GM12878 (cell line): ENCODE measurements around the gene ADA. TPM values are rescaled to one million over a fixed set of nuclear protein-coding genes. Genes with fewer than 3 reads are reported as not detected.

Source experiments
- ATAC-seq: fragments of 200-7000 bp; cut with Tn5 transposase; 3 replicates; pipeline ENCODE4 v1.9.1; 2020; ENCODE audit warnings: mild to moderate bottlenecking, moderate library complexity
- BruUV-seq: library from RNA; stranded (reverse); fragments of 400-500 nt; replicated peaks from 2 replicates; lab custom pipeline; 2021; lab: Mats Ljungman, UMichigan
- CTCF ChIA-PET: fragments of 300-600 bp; sonication (Branson Sonifier 250); formaldehyde crosslinking; extraction: SDS; loops from one replicate; lab custom pipeline; 2021; ENCODE audit warnings: inconsistent platforms; lab: Yijun Ruan, JAX
- POLR2A ChIA-PET: fragments of 350-600 bp; formaldehyde crosslinking; extraction: SDS; loops from one replicate; lab custom pipeline; 2021; ENCODE audit warnings: inconsistent platforms; lab: Charles Lee
- RAD21 ChIA-PET: fragments of 300-600 bp; sonication (Branson Sonifier 250); formaldehyde crosslinking; loops from one replicate; lab custom pipeline; 2023; ENCODE audit warnings: antibody characterized with exemption; ENCODE audit not compliant: unreplicated experiment; lab: Charles Lee
- SMC1A ChIA-PET: fragments of 300-600 bp; sonication (Branson Sonifier 250); formaldehyde crosslinking; loops from one replicate; lab custom pipeline; 2023; ENCODE audit not compliant: unreplicated experiment, uncharacterized antibody; lab: Charles Lee
- DNase-seq: peaks from one replicate; pipeline ENCODE4 v3.0.0-alpha.2; 2011; ENCODE audit warnings: low read depth, low spot score
- FAIRE-seq: peaks from 3 replicates; lab custom pipeline; 2011; peaks lifted over from hg19 to GRCh38; lab: Jason Lieb, UNC
- H2AFZ ChIP-seq: 2 replicates; pipeline ENCODE4 v1.6.0; 2011; ENCODE audit warnings: low read depth, low read length, control low read depth; ENCODE audit not compliant: control insufficient read depth
- H3K27ac ChIP-seq: 2 replicates; pipeline ENCODE4 v1.5.1; 2011; ENCODE audit warnings: control low read depth; ENCODE audit not compliant: control insufficient read depth, insufficient read depth
- H3K27me3 ChIP-seq, 2 experiments: replicated peaks in 1 of 2; 2 replicates each; pipeline versions ENCODE4 v1.6.0 to v1.6.1; 2011; ENCODE audit warnings: low read length in 1 of 2; ENCODE audit not compliant: control insufficient read depth in 2 of 2, insufficient read depth in 2 of 2
- H3K36me3 ChIP-seq, 2 experiments: 2 replicates each; pipeline ENCODE4 v1.5.1; 2011; ENCODE audit warnings: low read length in 1 of 2; ENCODE audit not compliant: control insufficient read depth in 2 of 2, insufficient read depth in 2 of 2
- H3K4me1 ChIP-seq: 2 replicates; pipeline ENCODE4 v1.6.1; 2011; ENCODE audit warnings: mild to moderate bottlenecking, low read length, moderate library complexity, mixed read lengths; ENCODE audit not compliant: control insufficient read depth, insufficient read depth
- H3K4me2 ChIP-seq: 2 replicates; pipeline ENCODE4 v1.6.0; 2011; ENCODE audit warnings: control low read depth; ENCODE audit not compliant: control insufficient read depth, insufficient read depth
- H3K4me3 ChIP-seq: fragments of 200-600 bp; sonication (generic); 2 replicates; pipeline ENCODE4 v1.5.1; 2016
- H3K79me2 ChIP-seq: 2 replicates; pipeline ENCODE4 v1.6.0; 2011; ENCODE audit warnings: low read length; ENCODE audit not compliant: control insufficient read depth, insufficient read depth
- H3K9ac ChIP-seq: 2 replicates; pipeline ENCODE4 v1.8.0; 2011; ENCODE audit warnings: low read length, control low read depth, mixed read lengths; ENCODE audit not compliant: control insufficient read depth, insufficient read depth
- H3K9me3 ChIP-seq: replicated peaks from 3 replicates; pipeline ENCODE4 v1.5.1; 2011; ENCODE audit warnings: mild to moderate bottlenecking, low read length; ENCODE audit not compliant: control insufficient read depth, insufficient read depth
- H4K20me1 ChIP-seq: 2 replicates; pipeline ENCODE4 v1.6.0; 2011; ENCODE audit not compliant: control insufficient read depth, insufficient read depth
- BCL11A ChIP-seq: IDR thresholded peaks from 2 replicates; pipeline ENCODE4 v1.6.1; 2011; ENCODE audit warnings: low read depth, low read length
- CBX3 ChIP-seq: fragments of 200-600 bp; sonication (generic); IDR thresholded peaks from 2 replicates; pipeline ENCODE4 v1.6.1; 2016; ENCODE audit warnings: low read depth, borderline replicate concordance
- CREM ChIP-seq: IDR thresholded peaks from 2 replicates; pipeline ENCODE4 v1.6.1; 2014; ENCODE audit warnings: antibody characterized with exemption, low read depth
- IKZF2 ChIP-seq, 2 experiments: fragments of 450-650 bp; IDR thresholded peaks; 2 replicates each; pipeline ENCODE4 v1.6.1; 2017; ENCODE audit warnings: mild to moderate bottlenecking in 2 of 2, moderate library complexity in 2 of 2
- MYB ChIP-seq: fragments of 150-350 bp; IDR thresholded peaks from 2 replicates; pipeline ENCODE4 v1.6.1; 2014; ENCODE audit warnings: mild to moderate bottlenecking, low read depth, low read length, borderline replicate concordance
- PAX5 ChIP-seq: IDR thresholded peaks from 2 replicates; pipeline ENCODE4 v1.6.1; 2011; ENCODE audit warnings: low read depth, low read length, borderline replicate concordance
- POU2F2 ChIP-seq: IDR thresholded peaks from 3 replicates; pipeline ENCODE4 v1.6.1; 2011; ENCODE audit warnings: low read depth, mild to moderate bottlenecking, low read length, borderline replicate concordance
- SP1 ChIP-seq: IDR thresholded peaks from one replicate; pipeline ENCODE4 v1.6.1; 2011; ENCODE audit warnings: low read depth, low read length
- SREBF2 ChIP-seq: IDR thresholded peaks from 2 replicates; pipeline ENCODE4 v1.6.1; 2012; ENCODE audit warnings: mild to moderate bottlenecking, low read length
- TCF12 ChIP-seq: IDR thresholded peaks from 2 replicates; pipeline ENCODE4 v1.6.1; 2011; ENCODE audit warnings: low read depth, mild to moderate bottlenecking, low read length
- in situ Hi-C: fragments of 300-500 bp; cut with MboI; formaldehyde crosslinking; loops from 9 replicates; pipeline ENCODE4 v1.14.3; 2018; ENCODE audit warnings: mixed read lengths
- intact Hi-C: fragments of 100-400 bp; cut with micrococcal nuclease; formaldehyde crosslinking; loops from one replicate; pipeline ENCODE4 v1.14.2; 2022; ENCODE audit not compliant: unreplicated experiment
- polyA plus RNA-seq, 11 experiments: library from polyadenylated mRNA; depleted of rRNA in 4 of 11; unstranded in 6 of 11; stranded (reverse) in 5 of 11; fragments of >200 nt; fragmentation: Nextera tagmentation in 4 of 11; fragmentation: Illumina TruSeq in 1 of 11; extraction: Ambion mirVana in 4 of 11; extraction: Trizol in 1 of 11; gene quantifications; 1 replicate in 1 of 11; 2 replicates in 10 of 11; pipeline versions ENCODE4 v1.2.1 to v1.2.3, GENCODE V29; 2011 to 2016; ENCODE audit warnings: inconsistent platforms in 2 of 11, missing spikeins in 2 of 11, low read depth in 1 of 11
- total RNA-seq, 4 experiments: library from RNA; depleted of rRNA in 3 of 4; stranded (reverse); fragments of >200 nt in 3 of 4; fragmentation: Illumina TruSeq in 1 of 4; extraction: Trizol in 1 of 4; gene quantifications; 2 replicates each; pipeline versions ENCODE4 v1.2.1 to v1.2.3, GENCODE V29; 2013 to 2021
- TF ChIP-seq, protein P1 (sequence below), 3 experiments: IDR thresholded peaks in 2 of 3; conservative IDR thresholded peaks in 1 of 3; 2 replicates each; pipeline ENCODE4 v1.5.1; 2011; ENCODE audit warnings: low read depth in 3 of 3, low read length in 3 of 3, mild to moderate bottlenecking in 3 of 3, control low read depth in 2 of 3, moderate library complexity in 2 of 3, inconsistent platforms in 1 of 3, mixed read lengths in 1 of 3; ENCODE audit not compliant: control insufficient read depth in 2 of 3, insufficient read depth in 1 of 3; ENCODE audit errors: extremely low read depth in 1 of 3
- TF ChIP-seq, protein P2 (sequence below): fragments of 450-650 bp; formaldehyde crosslinking; IDR thresholded peaks from 2 replicates; pipeline ENCODE4 v1.4.0; 2022; ENCODE audit warnings: mild to moderate bottlenecking, moderate library complexity
- TF ChIP-seq, protein P3 (sequence below): fragments of 450-650 bp; IDR thresholded peaks from 2 replicates; pipeline ENCODE4 v1.6.1; 2018; ENCODE audit warnings: borderline replicate concordance, mild to moderate bottlenecking; ENCODE audit not compliant: partially characterized antibody
- TF ChIP-seq, protein P4 (sequence below): IDR thresholded peaks from 2 replicates; pipeline ENCODE4 v1.6.1; 2012; ENCODE audit warnings: low read depth, low read length, improper control_type of control experiment
- TF ChIP-seq, protein P5 (sequence below): fragments of 450-650 bp; IDR thresholded peaks from 2 replicates; pipeline ENCODE4 v1.6.1; 2017; ENCODE audit warnings: antibody characterized with exemption, mild to moderate bottlenecking, moderate library complexity

The ADA gene
- total and polyA plus RNA-seq, 10 of the 15 experiments (the other 5 are each of a cell fraction or from before 2014, with no cell fraction given): 40.9 to 217 (median 90.8) TPM

DNA sequence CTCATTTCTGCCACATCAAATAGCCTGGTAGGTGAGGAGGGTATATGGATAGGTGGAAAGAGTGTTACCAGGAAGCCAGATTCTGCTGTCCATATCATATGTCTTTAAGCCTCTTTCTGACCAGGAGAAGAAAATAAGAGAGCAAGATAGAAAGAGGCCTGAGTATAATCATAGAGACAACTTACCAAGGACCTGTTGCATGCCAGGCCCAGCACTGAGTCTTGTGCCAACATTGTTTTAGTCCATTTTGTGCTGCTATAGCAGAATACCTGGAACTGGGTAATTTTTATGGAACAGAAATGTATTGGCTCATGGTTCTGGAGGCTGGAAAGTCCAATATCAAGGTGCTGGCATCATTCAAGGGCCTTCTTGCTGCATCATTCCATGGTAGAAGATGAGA is 7.3 kb upstream of the ADA start:
- in situ Hi-C loops: no loop called here
- Histone ChIP-seq H3K9me3 (no peaks in the 10 kb centered on the region; the same call in 2 of the 3 replicates), H3K27ac (no peak overlapping the region), H3K36me3 (no peaks in the 10 kb centered on the region), H3K4me2 (no peak overlapping the region), H3K4me1 (no peaks in the 10 kb centered on the region; the same call in 1 of the 2 replicates), H2AFZ (no peak overlapping the region), H4K20me1 (no peaks in the 10 kb centered on the region), H3K79me2 (no peaks in the 10 kb centered on the region), H3K27me3 (no peaks in the 10 kb centered on the region), H3K9ac (no peak overlapping the region), H3K4me3 (no peak overlapping the region)
- BruUV-seq: no TSS peak
- no peak for DNase-seq
- ChIA-PET CTCF (no interaction called here), SMC1A (interaction anchor here (1.1 kb wide), 1 partner anchor 76 kb away, joined by 3 read pairs; the partner anchor contains the start of gene PKIG), RAD21 (no interaction called here), POLR2A (no interaction called here)
- no peak for FAIRE-seq
- no peak for ATAC-seq
- intact Hi-C loops: no loop called here
- TF ChIP-seq, protein P1, sequence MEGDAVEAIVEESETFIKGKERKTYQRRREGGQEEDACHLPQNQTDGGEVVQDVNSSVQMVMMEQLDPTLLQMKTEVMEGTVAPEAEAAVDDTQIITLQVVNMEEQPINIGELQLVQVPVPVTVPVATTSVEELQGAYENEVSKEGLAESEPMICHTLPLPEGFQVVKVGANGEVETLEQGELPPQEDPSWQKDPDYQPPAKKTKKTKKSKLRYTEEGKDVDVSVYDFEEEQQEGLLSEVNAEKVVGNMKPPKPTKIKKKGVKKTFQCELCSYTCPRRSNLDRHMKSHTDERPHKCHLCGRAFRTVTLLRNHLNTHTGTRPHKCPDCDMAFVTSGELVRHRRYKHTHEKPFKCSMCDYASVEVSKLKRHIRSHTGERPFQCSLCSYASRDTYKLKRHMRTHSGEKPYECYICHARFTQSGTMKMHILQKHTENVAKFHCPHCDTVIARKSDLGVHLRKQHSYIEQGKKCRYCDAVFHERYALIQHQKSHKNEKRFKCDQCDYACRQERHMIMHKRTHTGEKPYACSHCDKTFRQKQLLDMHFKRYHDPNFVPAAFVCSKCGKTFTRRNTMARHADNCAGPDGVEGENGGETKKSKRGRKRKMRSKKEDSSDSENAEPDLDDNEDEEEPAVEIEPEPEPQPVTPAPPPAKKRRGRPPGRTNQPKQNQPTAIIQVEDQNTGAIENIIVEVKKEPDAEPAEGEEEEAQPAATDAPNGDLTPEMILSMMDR (IDR thresholded peaks at IDR 0.05 in 2 of 3, conservative IDR thresholded peaks at IDR 0.05 in 1 of 3; ENCODE audit: control insufficient read depth in 2 of 3, extremely low read depth in 1 of 3, insufficient read depth in 1 of 3, low read depth in 3 of 3, low read length in 3 of 3): no peak
- TF ChIP-seq, protein P2, sequence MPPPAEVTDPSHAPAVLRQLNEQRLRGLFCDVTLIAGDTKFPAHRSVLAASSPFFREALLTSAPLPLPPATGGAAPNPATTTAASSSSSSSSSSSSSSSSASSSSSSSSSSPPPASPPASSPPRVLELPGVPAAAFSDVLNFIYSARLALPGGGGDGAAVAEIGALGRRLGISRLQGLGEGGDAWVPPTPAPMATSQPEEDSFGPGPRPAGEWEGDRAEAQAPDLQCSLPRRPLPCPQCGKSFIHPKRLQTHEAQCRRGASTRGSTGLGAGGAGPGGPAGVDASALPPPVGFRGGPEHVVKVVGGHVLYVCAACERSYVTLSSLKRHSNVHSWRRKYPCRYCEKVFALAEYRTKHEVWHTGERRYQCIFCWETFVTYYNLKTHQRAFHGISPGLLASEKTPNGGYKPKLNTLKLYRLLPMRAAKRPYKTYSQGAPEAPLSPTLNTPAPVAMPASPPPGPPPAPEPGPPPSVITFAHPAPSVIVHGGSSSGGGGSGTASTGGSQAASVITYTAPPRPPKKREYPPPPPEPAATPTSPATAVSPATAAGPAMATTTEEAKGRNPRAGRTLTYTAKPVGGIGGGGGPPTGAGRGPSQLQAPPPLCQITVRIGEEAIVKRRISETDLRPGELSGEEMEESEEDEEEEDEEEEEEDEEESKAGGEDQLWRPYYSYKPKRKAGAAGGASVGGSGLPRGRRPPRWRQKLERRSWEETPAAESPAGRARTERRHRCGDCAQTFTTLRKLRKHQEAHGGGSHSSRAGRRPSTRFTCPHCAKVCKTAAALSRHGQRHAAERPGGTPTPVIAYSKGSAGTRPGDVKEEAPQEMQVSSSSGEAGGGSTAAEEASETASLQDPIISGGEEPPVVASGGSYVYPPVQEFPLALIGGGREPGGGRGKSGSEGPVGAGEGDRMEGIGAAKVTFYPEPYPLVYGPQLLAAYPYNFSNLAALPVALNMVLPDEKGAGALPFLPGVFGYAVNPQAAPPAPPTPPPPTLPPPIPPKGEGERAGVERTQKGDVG (CRISPR knock-in tag): no peak
- TF ChIP-seq CBX3 (no peak), SP1 (no peak), TCF12 (no peak), PAX5 (no peak), IKZF2 (IDR thresholded peaks at IDR 0.05) (no peak), MYB (no peak), SREBF2 (no peak), POU2F2 (no peak), CREM (no peak), BCL11A (no peak)
- TF ChIP-seq, protein P3, sequence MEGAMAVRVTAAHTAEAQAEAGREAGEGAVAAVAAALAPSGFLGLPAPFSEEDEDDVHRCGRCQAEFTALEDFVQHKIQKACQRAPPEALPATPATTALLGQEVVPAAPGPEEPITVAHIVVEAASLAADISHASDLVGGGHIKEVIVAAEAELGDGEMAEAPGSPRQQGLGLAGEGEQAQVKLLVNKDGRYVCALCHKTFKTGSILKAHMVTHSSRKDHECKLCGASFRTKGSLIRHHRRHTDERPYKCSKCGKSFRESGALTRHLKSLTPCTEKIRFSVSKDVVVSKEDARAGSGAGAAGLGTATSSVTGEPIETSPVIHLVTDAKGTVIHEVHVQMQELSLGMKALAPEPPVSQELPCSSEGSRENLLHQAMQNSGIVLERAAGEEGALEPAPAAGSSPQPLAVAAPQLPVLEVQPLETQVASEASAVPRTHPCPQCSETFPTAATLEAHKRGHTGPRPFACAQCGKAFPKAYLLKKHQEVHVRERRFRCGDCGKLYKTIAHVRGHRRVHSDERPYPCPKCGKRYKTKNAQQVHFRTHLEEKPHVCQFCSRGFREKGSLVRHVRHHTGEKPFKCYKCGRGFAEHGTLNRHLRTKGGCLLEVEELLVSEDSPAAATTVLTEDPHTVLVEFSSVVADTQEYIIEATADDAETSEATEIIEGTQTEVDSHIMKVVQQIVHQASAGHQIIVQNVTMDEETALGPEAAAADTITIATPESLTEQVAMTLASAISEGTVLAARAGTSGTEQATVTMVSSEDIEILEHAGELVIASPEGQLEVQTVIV: no peak
- TF ChIP-seq, protein P4, sequence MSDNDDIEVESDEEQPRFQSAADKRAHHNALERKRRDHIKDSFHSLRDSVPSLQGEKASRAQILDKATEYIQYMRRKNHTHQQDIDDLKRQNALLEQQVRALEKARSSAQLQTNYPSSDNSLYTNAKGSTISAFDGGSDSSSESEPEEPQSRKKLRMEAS: no peak
- TF ChIP-seq, protein P5, sequence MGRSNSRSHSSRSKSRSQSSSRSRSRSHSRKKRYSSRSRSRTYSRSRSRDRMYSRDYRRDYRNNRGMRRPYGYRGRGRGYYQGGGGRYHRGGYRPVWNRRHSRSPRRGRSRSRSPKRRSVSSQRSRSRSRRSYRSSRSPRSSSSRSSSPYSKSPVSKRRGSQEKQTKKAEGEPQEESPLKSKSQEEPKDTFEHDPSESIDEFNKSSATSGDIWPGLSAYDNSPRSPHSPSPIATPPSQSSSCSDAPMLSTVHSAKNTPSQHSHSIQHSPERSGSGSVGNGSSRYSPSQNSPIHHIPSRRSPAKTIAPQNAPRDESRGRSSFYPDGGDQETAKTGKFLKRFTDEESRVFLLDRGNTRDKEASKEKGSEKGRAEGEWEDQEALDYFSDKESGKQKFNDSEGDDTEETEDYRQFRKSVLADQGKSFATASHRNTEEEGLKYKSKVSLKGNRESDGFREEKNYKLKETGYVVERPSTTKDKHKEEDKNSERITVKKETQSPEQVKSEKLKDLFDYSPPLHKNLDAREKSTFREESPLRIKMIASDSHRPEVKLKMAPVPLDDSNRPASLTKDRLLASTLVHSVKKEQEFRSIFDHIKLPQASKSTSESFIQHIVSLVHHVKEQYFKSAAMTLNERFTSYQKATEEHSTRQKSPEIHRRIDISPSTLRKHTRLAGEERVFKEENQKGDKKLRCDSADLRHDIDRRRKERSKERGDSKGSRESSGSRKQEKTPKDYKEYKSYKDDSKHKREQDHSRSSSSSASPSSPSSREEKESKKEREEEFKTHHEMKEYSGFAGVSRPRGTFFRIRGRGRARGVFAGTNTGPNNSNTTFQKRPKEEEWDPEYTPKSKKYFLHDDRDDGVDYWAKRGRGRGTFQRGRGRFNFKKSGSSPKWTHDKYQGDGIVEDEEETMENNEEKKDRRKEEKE: no peak
